ENCODE measurements around the gene ZMYND19.
"Not testable (repeated sequence)": the region's sequence is repeated elsewhere in the genome, so short reads cannot be mapped to it uniquely, and the experiment has no call there.

Gene ZMYND19

GRCh38 chr9:137590469-137591383, at the start of gene ZMYND19:
Gene ZMYND19 (minus strand): TSS chr9:137590512. CDS start chr9:137590263, 249 bp downstream.
- in situ Hi-C loops (cut with HindIII; ENCODE audit: low sequenced_read_pairs) = no loop called here

GRCh38 chr9:137639303-137640051, 49.2 kb upstream of the ZMYND19 start:
- in situ Hi-C loops (cut with HindIII; ENCODE audit: low sequenced_read_pairs) = no loop called here

DNA sequence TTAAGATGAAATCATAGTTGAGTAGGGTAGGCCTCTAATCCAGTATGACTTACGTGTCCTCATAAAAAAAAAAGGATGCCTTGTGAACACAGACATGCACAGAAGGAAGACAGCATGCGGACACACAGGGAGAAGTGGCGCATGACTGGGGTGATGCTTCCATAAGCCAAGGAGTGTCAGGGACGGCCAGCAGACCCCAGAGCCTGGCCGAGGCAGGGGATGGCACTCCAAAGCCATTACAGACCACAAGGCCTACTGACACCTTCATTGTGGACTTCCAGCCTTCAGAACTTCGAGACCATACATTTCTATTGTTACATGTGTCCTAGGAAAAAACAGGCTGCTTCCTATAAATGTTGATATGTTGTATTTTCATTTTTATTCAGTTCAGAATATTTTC, 48.4 kb upstream of the ZMYND19 start:
- in situ Hi-C loops (cut with HindIII; ENCODE audit: low sequenced_read_pairs) = no loop called here

- in situ Hi-C loops (cut with HindIII; ENCODE audit: low sequenced_read_pairs) = loop anchor here (5.0 kb wide), 1 partner anchor 52 kb away; no protein-coding TSS in a partner anchor
Observed at GRCh38 chr9:137634016-137634415, 43.7 kb upstream of the ZMYND19 start.

DNA sequence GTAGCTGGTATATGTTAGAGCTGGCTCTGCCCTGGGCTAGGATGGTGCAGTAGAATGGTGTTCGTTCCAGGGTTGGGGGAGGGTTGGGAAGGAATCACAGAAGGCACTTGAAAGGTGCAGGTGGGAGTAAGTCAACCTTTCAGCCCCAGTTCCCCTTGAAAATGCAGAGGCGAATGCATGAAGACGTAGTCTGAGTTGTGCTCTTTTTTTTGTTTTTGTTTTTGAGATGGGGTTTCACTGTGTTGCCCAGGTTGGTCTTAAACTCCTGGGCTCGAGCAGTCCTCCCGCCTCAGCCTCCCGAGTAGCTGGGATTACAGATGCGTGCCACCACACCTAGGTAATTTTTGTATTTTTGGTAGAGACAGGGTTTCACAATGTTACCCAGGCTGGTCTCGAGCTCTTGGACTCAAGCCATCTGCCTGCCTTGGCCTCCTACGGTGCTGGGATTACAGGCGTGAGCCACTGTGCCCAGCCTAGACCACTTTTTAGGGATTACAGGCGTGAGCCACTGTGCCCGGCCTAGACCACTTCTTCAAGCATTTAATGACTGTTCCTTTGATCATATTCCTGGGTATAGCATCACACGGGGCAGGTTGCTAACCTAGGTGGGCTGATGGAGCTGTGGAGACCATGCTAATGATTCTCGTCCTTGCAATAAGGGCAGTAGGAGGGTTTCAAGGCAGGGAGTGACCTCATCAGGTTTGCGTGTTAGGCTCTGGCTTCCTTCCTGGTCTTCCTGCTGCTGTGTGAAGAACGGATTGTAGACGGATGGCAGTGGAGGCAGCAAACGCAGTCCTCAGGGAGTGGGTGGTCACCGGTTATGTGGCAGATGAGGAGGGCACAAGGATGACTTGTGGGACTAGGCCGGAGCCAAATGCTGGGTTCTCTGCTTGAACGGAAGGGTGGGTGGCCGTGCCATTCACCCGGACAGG, 42.2 kb upstream of the ZMYND19 start:
- in situ Hi-C loops (cut with HindIII; ENCODE audit: low sequenced_read_pairs) = loop anchor here (5.0 kb wide), 1 partner anchor 50 kb away; no protein-coding TSS in a partner anchor

DNA sequence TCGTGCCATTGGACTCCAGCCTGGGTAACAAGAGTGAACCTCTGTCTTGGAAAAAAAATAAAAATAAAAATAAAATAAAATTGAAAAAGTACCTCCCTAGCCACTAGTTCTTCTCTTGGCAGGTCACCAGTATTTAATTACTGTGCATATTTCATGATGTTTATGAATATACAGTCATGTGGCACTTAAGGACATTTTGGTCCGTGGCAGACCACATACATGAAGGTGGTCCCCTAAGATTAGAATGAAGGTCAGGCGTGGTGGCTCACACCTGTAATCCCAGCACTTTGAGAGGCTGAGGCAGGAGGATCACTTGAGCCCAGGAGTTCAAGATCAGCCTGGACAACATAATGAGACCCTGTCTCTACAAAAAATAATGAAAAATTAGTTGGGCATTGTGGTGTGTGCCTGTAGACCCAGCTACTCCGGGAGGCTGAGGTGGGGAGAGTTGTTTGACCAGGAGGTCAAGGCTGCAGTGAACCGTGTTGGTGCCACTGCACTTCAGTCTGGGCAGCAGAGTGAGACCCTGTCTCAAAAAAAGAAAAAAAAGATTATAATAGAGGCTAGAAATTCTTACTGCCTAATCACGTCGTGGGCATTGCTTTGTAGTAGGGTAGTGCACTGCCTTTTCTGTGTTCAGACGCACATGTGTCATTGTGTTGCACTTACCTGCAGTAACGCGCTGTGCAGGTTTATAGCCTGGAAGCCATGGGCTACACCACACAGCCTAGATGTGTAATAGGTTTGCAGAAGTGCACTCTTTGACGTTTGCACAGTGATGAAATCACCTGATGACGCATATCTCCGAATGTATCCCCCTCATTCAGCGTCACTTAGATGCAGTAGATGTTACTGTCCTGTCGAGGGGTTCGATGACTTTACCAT, 41.3 kb upstream of the ZMYND19 start:
- in situ Hi-C loops (cut with HindIII; ENCODE audit: low sequenced_read_pairs) = loop anchor here (5.0 kb wide), 1 partner anchor 49 kb away; no protein-coding TSS in a partner anchor

DNA sequence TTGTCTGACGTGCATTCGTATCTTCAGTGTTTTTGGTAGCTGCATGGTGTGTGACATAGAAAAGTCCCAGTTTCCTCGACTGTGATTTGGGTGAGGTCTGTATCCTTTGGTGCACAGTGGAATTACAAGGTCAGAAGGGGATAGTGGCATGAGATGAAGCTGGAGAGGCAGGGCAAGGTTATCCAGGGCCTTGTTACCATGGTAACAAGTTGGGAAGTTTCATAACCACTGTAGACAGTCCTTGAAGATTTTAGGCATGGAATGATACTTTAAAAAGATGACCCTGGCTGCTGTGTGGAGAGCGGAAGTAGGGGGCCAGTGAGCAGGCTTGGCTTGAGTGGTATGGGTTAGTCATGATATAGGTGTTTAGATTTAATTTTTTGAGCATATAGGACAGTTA, 40.4 kb upstream of the ZMYND19 start:
- in situ Hi-C loops (cut with HindIII; ENCODE audit: low sequenced_read_pairs) = loop anchor here (5.0 kb wide), 1 partner anchor 48 kb away; no protein-coding TSS in a partner anchor

- in situ Hi-C loops (cut with HindIII; ENCODE audit: low sequenced_read_pairs) = loop anchor here (5.0 kb wide), 1 partner anchor 48 kb away; no protein-coding TSS in a partner anchor
Observed at GRCh38 chr9:137630126-137630525, 39.8 kb upstream of the ZMYND19 start.

GRCh38 chr9:137627406-137627805, 37.1 kb upstream of the ZMYND19 start:
- in situ Hi-C loops (cut with HindIII; ENCODE audit: low sequenced_read_pairs) = not testable (repeated sequence)

GRCh38 chr9:137626464-137626863, 36.2 kb upstream of the ZMYND19 start:
- in situ Hi-C loops (cut with HindIII; ENCODE audit: low sequenced_read_pairs) = no loop called here

GRCh38 chr9:137622211-137622610, 31.9 kb upstream of the ZMYND19 start:
- in situ Hi-C loops (cut with HindIII; ENCODE audit: low sequenced_read_pairs) = not testable (repeated sequence)

DNA sequence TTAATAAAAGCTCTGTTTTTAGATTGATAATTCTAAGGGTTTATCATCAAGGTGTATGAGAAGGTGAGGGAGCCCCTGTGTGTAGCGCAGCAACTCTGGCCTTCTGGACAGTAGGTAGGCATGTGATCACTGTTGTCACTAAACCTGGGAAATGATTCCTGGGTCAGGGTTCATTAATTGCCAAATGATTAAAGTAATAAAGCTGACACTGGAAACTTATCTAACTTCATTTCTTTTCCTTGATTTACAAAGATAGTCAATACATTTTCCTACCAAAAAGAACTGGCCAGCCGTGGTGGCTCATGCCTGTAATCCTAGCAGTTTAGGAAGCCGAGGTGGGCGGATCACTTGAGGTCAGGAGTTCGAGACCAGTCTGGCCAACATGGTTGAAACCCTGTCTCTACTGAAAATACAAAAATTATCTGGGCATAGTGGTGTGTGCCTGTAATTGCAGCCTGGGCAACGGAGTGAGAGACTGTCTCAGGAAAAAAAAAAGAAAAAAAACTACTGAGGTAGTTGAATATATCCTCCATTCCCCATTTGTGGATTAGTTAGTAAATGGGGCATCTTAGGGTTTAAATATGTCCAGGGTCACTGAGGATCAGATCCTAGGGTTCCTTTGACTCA, 30.9 kb upstream of the ZMYND19 start:
- in situ Hi-C loops (cut with HindIII; ENCODE audit: low sequenced_read_pairs) = no loop called here

GRCh38 chr9:137620581-137620980, 30.3 kb upstream of the ZMYND19 start:
- in situ Hi-C loops (cut with HindIII; ENCODE audit: low sequenced_read_pairs) = no loop called here

DNA sequence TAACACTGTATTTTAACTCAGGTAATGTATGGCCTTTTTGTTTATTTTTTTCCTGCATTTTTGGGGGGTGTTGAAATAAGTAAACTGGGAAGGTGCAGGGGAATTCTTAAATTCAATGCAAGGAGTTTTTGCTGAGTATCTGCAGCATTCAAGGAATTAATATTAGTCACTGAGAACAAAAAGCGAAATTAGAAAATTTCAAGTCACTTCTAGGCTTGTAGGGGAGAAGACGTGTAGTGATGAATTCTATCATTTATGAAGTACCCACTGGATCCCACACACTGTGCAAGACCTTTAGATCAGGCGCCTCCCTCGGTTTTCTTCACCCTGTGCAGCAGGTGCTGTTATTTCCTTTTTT, 29.7 kb upstream of the ZMYND19 start:
- in situ Hi-C loops (cut with HindIII; ENCODE audit: low sequenced_read_pairs) = no loop called here

DNA sequence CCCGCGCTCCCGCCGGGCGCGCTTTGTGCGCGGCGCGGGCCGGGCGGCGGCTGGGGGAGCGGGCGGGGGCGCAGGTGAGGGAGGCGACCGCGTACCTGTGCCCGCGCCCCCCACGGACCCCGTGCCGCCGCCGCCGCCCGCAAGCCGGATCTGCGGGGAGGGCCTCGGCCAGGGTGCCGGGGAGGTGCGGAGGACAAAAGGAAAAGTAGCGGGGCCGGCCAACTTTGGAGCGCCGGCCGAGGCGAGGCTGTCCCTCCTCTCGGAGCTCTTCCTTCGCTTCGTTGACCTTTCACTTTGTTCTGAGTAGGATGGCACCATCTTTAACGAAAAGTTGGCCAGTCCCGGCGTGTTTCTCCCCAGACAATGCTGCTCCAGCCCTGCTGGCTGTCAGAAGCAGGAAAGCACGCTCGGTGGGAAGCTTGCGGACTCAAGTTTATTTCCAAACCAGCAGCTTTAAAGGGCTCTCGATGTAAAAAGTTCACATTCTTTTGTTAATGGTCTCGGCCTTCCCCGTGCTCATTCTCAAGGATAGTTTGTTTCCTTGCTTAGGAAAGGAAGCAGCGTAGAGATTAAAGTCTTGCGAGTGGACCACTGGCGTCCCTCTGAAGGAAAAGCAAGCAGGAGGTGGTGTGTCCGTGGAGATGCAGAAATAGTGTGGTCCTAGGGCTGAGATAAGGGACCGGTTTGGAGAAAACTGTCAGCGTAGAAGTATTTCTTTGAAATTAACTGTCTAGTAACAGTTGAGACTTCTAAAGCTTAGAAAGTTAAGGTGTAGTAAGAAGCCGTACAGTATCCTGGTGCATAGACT, 29.1 kb upstream of the ZMYND19 start:
- in situ Hi-C loops (cut with HindIII; ENCODE audit: low sequenced_read_pairs) = no loop called here

GRCh38 chr9:137618105-137619067, 28.1 kb upstream of the ZMYND19 start, which contains the start of gene EHMT1:
Gene EHMT1 (plus strand): TSS chr9:137619005. CDS start chr9:137619029, 24 bp downstream.
- in situ Hi-C loops (cut with HindIII; ENCODE audit: low sequenced_read_pairs) = no loop called here

GRCh38 chr9:137615387-137615871, 25.1 kb upstream of the ZMYND19 start:
- in situ Hi-C loops (cut with HindIII; ENCODE audit: low sequenced_read_pairs) = no loop called here
